ENCODE measurements around the gene HUS1B.
"Not testable (repeated sequence)": the region's sequence is repeated elsewhere in the genome, so short reads cannot be mapped to it uniquely, and the experiment has no call there.

HUS1B gene

DNA sequence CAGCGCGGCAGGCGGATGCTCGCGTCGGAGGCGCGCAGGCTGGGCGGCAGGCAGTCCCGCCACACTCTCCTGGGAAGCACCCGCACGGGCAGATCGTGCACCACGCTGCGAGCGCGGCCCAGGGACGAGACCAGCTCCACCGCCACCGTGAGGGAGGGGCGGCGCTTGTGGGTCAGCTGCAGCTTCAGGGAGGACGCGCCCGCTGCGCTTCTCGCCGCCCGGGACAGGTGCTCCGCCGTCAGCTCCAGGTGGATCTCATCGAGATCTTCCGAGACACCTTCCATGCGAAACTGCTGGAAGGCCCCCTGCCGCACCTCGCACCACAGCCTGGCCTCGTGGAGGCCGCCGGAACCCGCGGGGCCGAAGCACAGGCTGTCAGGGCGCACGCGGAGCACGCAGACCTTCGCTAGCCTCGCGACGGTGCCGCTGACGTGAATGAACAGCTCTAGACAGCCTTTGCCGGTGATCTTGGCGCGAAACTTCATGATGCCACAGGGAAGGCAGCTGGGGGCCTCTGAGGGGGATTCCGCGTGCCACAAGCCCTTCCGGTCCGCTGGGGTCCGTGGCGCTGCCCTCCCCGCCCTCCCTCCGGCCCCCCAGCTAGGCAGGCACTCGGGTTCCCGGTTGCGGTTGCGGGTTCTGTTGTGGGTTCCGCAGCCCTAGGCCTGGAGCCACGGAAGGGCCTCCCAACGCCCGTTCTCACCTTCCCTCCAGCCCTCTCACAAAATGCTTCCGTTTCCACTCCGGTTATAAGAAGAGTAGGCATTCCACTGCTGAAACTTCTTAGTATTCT, at the start of gene HUS1B:
Gene HUS1B (minus strand): TSS at position 641 of the 793 bp plus-strand sequence. CDS start 156 bp downstream, at position 485.
- DNase-seq (ENCODE audit: low read depth) = no peak

- no peak for DNase-seq (ENCODE audit: low read depth)
These were observed 49.2 kb upstream of the HUS1B start for GRCh38 chr6:706146-706545.

GRCh38 chr6:705047-705446, 48.1 kb upstream of the HUS1B start:
- DNase-seq (ENCODE audit: low read depth) = no peak

DNA sequence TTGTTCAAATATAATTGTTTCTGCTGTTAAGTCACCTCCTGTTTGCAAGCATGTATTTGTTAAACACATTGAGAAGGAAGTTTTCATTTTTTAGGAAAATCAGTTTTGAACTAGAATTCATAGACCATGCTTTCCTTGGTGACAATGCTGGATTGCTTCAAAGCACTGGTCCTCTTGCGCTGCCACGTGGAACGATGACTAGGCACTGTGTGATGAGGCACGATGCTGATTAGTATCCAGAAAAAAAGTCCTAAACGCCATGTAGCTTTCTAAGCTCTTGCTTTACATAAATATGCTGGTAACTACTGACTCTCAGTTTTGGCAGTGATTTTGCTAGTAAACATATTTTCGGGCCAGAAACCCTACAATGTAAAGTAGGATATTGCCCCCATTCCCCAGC, 47.1 kb upstream of the HUS1B start:
- no peak for DNase-seq (ENCODE audit: low read depth)

DNA sequence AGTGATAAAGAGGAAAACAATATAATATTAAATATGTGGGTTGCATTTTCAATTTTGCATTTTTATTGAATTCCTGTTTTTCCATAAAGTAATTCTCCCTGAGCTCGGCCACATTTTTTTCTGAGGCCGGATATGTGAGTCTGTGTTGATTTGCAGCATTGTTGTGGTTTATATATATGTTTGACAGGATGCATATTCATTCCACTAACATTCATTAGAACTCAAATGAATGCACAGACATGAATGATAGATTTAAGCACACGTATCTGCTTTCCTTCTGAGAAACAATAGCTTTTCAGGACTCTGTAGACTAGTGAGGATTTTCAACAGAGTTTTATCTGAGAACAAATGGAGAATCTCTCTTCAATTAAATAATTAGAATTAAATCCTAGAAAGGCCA, 46.7 kb upstream of the HUS1B start:
- no peak for DNase-seq (ENCODE audit: low read depth)

DNA sequence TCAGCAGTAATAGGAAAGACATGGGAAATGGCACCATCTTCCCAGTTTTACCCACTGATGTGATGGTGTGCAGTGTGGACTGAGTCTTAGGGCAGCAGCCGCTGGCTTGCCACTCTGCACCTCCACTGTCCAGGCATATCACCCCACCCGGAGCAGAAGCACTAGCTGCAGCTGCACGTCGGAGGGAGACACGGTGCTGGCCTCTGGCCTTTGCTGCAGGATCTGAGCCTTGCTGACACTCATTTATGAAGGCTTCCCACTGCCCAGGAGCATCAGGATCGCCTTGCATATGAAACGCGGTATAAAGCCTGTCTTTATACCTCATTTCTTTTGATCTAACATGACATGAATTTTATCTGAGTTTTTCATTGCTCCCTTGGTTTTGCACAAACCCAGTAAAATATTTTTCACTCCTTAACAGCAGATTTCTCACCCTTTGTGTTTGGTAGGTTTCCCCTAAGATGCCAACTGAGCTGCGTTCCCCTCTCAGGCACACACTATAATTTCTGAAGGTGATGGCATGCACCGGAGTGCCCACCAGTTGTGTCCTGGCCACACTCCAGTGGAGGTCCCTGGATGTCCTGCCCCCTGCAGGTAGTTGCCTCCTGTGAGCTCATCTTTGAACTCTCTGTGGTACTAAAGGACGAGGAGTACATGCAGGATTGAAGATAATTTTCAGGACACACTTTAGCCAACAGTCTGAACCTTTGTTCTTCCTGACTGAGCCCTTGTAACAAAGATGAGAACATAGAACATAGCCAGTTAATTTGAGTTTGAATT, 45.0 kb upstream of the HUS1B start:
- no peak for DNase-seq (ENCODE audit: low read depth)

DNA sequence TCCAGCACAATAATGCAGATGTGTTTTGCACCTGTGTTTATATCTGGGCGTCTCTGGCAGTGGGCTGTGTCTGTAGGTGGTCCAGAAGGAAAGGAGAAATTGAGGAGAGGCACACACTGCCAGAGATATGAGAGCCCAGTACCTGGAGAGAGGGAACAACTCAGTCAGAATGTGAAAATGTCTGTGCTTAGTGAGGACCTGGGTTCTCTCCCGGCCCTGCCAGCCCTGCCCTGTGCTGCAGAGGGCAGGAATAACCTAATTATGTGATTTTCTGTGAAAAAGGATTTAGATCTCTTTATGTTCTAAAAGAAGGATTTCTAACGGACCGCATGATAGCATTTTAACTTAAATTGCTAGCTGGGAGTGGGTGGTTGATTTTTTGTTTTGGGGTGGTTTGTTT, 44.3 kb upstream of the HUS1B start:
- DNase-seq (ENCODE audit: low read depth) = no peak

- DNase-seq (ENCODE audit: low read depth) = no peak
These were observed 43.6 kb upstream of the HUS1B start for GRCh38 chr6:700490-700889.

DNA sequence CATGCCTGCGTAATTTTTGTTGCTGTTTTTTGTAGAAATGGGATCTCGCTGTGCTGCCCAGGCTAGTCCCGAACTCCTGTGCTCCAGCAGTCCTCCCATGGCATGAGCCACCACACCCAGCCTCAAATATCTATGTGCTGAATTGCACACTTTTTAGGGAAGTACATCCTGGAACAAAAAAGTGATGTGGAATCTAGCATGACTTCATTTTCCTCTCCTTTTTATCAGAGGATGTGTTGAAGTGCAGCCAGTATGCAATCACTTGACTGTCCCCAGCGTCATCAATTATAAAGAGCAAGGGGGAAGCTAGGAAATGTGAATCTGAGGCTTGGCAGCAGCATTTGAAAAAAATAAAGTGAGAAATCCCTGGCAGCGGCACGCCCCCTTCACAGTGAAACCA, 42.4 kb upstream of the HUS1B start:
- DNase-seq (ENCODE audit: low read depth) = no peak

DNA sequence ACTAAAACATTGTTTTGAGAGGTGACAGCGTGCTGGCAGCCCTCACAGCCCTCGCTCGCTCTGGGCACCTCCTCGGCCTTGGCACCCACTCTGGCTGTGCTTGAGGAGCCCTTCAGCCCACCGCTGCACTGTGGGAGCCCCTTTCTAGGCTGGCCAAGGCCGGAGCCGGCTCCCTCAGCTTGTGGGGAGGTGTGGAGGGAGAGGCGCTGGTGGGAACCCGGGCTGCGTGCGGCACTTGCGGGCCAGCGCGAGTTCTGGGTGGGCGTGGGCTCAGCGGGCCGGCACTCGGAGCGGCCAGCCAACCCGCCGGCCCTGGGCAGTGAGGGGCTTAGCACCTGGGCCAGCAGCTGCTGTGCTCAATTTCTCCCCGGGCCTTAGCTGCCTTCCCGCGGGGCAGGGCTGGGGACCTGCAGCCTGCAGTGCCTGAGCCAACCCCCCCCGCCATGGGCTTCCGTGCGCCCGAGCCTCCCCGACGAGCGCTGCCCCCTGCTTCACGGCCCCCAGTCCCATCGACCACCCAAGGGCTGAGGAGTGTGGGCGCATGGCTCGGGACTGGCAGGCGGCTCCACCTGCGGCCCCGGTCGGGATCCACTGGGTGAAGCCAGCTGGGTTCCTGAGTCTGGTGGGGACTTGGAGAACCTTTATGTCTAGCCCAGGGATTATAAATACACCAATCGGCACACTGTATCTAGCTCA, 37.7 kb upstream of the HUS1B start:
- DNase-seq (ENCODE audit: low read depth) = not testable (repeated sequence)

DNA sequence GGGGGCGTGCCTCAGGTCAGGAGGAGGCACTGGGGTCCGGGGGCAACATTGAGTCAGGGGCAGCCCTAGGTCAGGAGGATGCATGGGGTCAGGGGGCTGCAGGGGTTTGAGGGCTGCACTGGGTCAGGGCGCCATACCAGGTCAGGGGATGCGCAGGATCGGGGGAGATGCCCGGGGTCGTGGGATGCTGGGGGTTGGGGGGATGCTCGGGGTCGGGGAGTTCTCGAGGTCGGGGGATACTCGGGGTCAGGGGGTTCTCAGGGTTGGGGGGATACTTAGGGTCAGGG, 36.8 kb upstream of the HUS1B start:
- DNase-seq (ENCODE audit: low read depth) = no peak

GRCh38 chr6:692858-693722, 36.2 kb upstream of the HUS1B start, which contains the start of gene EXOC2:
Gene EXOC2, minus strand, starts transcription at chr6:693139. Its CDS starts 55,321 bp downstream, at chr6:637818.
- DNase-seq (ENCODE audit: low read depth) = peak; percentile 75

DNA sequence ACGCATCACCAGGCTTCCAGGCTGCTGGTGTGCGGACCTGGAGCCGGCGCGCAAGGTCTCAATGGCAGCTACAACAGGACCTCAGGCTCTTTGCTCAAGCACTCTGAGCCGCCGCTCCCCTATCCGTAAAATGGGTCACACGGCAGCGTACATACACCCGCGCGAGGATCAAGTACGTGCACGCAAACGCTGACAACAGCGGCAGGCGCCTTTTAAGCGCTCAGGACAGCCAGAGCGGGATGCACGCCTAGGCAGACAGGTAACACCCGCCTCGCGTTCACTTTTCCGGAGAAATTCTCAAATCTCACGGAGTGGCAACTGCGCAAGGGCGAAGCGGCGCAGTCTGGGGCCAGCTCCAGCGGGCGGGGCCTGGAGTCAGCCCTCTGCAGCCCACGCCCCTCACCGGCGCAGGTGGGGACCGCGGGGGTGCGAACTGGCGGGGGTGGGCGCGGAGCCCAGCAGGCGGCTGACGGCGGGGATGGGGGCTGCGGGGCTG, 35.5 kb upstream of the HUS1B start:
- DNase-seq (ENCODE audit: low read depth) = peak; percentile 47

DNA sequence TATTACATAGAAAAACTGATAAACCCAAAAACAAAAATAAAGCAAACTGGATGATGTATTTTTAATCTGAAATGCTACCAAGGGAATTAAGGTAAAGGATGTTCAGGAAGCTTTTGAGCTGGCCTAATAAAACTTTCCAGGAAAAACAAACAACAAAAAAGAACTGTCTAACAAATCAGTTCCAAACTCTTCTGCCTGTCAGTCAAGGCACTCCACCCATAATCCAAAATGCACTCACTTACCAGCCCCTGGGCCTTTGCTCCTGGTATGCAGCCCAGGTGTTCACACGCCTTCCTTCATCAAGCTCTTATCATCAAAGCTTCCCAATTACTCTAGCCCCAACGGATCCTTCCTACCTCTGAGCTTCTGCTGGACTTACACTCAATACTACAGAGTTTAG, 32.3 kb upstream of the HUS1B start:
- no peak for DNase-seq (ENCODE audit: low read depth)

GRCh38 chr6:686497-686896, 29.6 kb upstream of the HUS1B start:
- no peak for DNase-seq (ENCODE audit: low read depth)

DNA sequence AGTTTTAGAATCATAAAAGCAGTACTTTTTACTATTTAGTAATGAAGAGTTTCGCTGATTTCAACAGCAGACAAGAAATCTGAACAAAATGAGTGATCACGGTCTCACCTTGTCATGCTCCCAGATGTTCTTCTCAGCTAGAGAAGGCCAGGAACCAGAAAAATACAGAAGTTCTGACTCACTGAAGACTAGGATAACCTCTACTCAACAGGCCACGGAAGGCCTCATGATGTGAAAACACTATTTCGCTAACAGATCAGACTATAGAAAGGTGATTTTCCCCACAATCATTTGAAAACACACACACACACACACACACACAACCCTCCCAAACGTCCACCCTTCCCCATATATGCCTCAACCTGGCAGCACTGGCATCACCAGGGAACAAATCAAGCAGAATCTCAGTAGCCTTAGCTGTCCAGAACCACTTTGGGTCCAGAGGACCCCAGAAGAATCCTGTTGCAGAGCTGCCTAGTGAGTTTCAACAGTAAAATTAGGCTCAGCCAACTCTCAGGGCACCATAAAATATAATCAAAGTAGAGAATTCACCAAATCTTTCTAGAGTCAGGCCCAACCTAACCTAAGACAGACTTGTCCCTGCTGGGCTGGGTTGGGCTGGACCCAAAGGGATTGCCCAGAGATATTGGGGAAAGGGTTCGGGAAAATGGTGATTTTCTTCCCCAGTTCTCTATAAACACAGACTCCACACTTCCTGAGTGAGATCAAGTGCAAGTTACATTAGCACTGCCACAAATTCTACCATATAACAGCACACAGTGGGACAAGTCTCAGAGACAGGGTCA, 28.1 kb upstream of the HUS1B start:
- DNase-seq (ENCODE audit: low read depth) = no peak

GRCh38 chr6:683742-684440, 27.0 kb upstream of the HUS1B start:
- DNase-seq (ENCODE audit: low read depth) = no peak

- no peak for DNase-seq (ENCODE audit: low read depth)
These were observed 23.9 kb upstream of the HUS1B start for GRCh38 chr6:680666-681340.

GRCh38 chr6:680251-680650, 23.4 kb upstream of the HUS1B start:
- no peak for DNase-seq (ENCODE audit: low read depth)

DNA sequence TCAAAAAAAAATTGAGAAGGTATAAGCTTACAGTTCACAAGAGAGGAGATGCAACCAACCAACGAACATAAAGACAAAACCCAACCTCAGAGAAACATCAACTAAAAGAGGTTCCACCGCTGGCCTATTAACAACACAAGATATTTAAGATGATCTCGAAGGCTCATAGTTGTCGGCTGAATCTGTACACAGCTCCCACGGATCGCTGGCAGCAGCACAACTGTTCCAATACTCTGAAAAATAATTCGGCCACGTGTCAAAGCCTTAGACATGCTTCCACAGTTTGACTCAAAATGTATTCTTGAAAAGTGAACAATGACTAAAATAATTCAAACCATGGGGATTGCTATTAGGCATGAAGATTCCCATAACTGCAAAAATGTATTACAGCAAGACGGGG, 22.4 kb upstream of the HUS1B start:
- DNase-seq (ENCODE audit: low read depth) = no peak
